Mesothelial cell of epicardium (in vitro differentiated cells): ENCODE data around the gene MRPS12. TPM values are rescaled to one million over a fixed set of nuclear protein-coding genes. Genes with fewer than 3 reads are reported as not detected.

Source experiments
- DNase-seq, 2 experiments: peaks; one replicate each; pipeline ENCODE4 v3.0.0; 2021; ENCODE audit warnings: low spot score in 2 of 2; ENCODE audit not compliant: unreplicated experiment in 2 of 2
- H3K27ac Mint-ChIP-seq: 2 replicates; pipeline ENCODE4 v1.8.0; 2021; ENCODE audit warnings: mixed read lengths
- H3K27me3 Mint-ChIP-seq: 2 replicates; pipeline ENCODE4 v1.8.0; 2021; ENCODE audit warnings: low read depth, mixed read lengths
- H3K36me3 Mint-ChIP-seq: 2 replicates; pipeline ENCODE4 v1.8.0; 2021; ENCODE audit warnings: mixed read lengths
- H3K4me1 Mint-ChIP-seq: 2 replicates; pipeline ENCODE4 v1.8.0; 2021; ENCODE audit warnings: mixed read lengths
- H3K4me3 Mint-ChIP-seq: 2 replicates; pipeline ENCODE4 v1.8.0; 2021; ENCODE audit warnings: mild to moderate bottlenecking, moderate library complexity, mixed read lengths
- H3K9me3 Mint-ChIP-seq: 2 replicates; pipeline ENCODE4 v1.8.0; 2021; ENCODE audit warnings: mixed read lengths
- CTCF ChIP-seq: fragments of 200-600 bp; sonication (generic); IDR thresholded peaks from one replicate; pipeline ENCODE4 v1.5.0; 2021; ENCODE audit warnings: antibody characterized with exemption; ENCODE audit not compliant: unreplicated experiment
- total RNA-seq: library from RNA; stranded (reverse); gene quantifications from 3 replicates; pipeline ENCODE4 v1.2.1, GENCODE V29; 2021

MRPS12 gene
- total RNA-seq, 1 donor from 2014 or later = 24.3 TPM

- H3K9me3 Mint-ChIP-seq = peaks cover 5% of the 10 kb centered on the region
- DNase-seq = no peak
- H3K27me3 Mint-ChIP-seq = no peaks in the 10 kb centered on the region
- H3K4me1 Mint-ChIP-seq = peaks cover 27% of the 10 kb centered on the region
- H3K4me3 Mint-ChIP-seq = no peak overlapping the region
- peaks cover 5% of the 10 kb centered on the region for H3K36me3 Mint-ChIP-seq
- TF ChIP-seq CTCF = no peak
- peak overlapping the region; percentile 47 for H3K27ac Mint-ChIP-seq
Observed at GRCh38 chr19:38977445-38978325, 46.9 kb downstream of the MRPS12 start.

DNA sequence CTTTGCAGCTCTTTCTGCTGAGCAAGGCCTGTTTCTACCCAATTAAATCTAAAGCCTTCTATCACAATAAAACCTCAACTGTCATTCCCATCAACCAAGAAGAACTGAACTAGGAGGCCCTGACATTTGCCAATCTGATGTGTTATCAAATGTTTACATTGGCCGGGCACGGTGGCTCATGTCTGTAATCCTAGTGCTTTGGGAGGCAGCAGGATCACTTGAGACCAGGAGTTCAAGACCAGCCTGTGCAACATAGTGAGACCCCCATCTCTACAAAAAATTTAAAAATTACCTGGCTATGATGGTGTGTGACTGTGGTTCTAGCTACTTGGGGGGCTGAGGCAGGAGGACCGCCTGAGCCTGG lies 47.6 kb downstream of the MRPS12 start:
- peaks cover 5% of the 10 kb centered on the region for H3K9me3 Mint-ChIP-seq
- H3K27me3 Mint-ChIP-seq = no peaks in the 10 kb centered on the region
- H3K27ac Mint-ChIP-seq = peak overlapping the region; percentile 47
- peaks cover 4% of the 10 kb centered on the region for H3K36me3 Mint-ChIP-seq
- H3K4me3 Mint-ChIP-seq = no peak overlapping the region
- H3K4me1 Mint-ChIP-seq = peaks cover 27% of the 10 kb centered on the region
- no peak for TF ChIP-seq CTCF
- DNase-seq = no peak

DNA sequence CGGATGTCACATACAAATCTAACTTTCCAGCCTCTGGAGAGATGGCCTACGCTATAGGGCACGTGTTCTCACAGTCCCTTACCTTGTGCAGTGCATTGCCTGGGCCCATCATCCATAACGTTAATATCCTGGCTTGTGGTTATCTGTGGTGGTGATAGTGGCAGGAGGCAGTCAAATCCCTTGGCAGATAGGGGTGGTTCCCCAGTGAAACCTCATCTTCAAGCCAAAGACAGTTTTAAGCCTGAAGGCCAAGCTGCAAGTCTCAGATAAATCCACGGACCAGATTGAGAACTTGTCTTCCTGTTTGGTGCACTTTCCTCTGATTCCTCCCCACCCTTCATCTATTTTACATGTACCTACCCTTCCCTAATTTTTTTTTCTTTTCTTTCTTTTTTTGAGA lies 49.1 kb downstream of the MRPS12 start:
- H3K36me3 Mint-ChIP-seq = peaks cover 3% of the 10 kb centered on the region
- DNase-seq = no peak
- no peaks in the 10 kb centered on the region for H3K27me3 Mint-ChIP-seq
- TF ChIP-seq CTCF = no peak
- H3K27ac Mint-ChIP-seq = no peak overlapping the region
- H3K4me3 Mint-ChIP-seq = no peak overlapping the region
- peaks cover 22% of the 10 kb centered on the region for H3K4me1 Mint-ChIP-seq
- H3K9me3 Mint-ChIP-seq = peaks cover 5% of the 10 kb centered on the region

- H3K27me3 Mint-ChIP-seq = no peaks in the 10 kb centered on the region
- no peak for TF ChIP-seq CTCF
- no peak for DNase-seq
- peaks cover 18% of the 10 kb centered on the region for H3K4me1 Mint-ChIP-seq
- peaks cover 3% of the 10 kb centered on the region for H3K36me3 Mint-ChIP-seq
- no peak overlapping the region for H3K27ac Mint-ChIP-seq
- peaks cover 5% of the 10 kb centered on the region for H3K9me3 Mint-ChIP-seq
- no peak overlapping the region for H3K4me3 Mint-ChIP-seq
Observed at GRCh38 chr19:38980583-38981374, 50.0 kb downstream of the MRPS12 start.

Other genes with a start within 250 kb of the MRPS12 start
- 6.1 to 6.8 TPM (median 6.7 TPM) in 3 replicates for gene CAPN12, start 186.5 kb upstream of the MRPS12 start, total RNA-seq
- gene LGALS7, start 157.4 kb upstream of the MRPS12 start, total RNA-seq = not detected in 3 replicates
- 1.2 TPM in 1 of 3 replicates, not detected in the others for gene LGALS7B, start 141.7 kb upstream of the MRPS12 start, total RNA-seq
- gene LGALS4, start 118.0 kb upstream of the MRPS12 start, total RNA-seq = 1.4 to 3.0 TPM (median 1.6 TPM) in 3 replicates
- gene ECH1, start 99.2 kb upstream of the MRPS12 start, total RNA-seq = 79.5 to 91.4 TPM (median 85.9 TPM) in 3 replicates
- 423 to 443 TPM (median 425 TPM) in 3 replicates for gene HNRNPL, start 81.0 kb upstream of the MRPS12 start, total RNA-seq
- 2.1 to 3.3 TPM (median 2.3 TPM) in 3 replicates for gene RINL, start 52.7 kb upstream of the MRPS12 start, total RNA-seq
- 45.2 to 46.5 TPM (median 45.7 TPM) in 3 replicates for gene SIRT2, start 31.3 kb upstream of the MRPS12 start, total RNA-seq
- gene NFKBIB, start 31.0 kb upstream of the MRPS12 start, total RNA-seq = 13.4 to 13.9 TPM (median 13.5 TPM) in 3 replicates
- 1.8 to 2.2 TPM (median 2.0 TPM) in 3 replicates for gene CCER2, start 18.8 kb upstream of the MRPS12 start, total RNA-seq
- 59.0 to 70.7 TPM (median 61.3 TPM) in 3 replicates for gene SARS2, start 181 bp upstream of the MRPS12 start, total RNA-seq
- gene FBXO17, start 44.8 kb downstream of the MRPS12 start, total RNA-seq = 72.7 to 77.3 TPM (median 72.8 TPM) in 3 replicates
- 9.5 to 10.2 TPM (median 9.6 TPM) in 3 replicates for gene FBXO27, start 101.6 kb downstream of the MRPS12 start, total RNA-seq
- not detected in 3 replicates for gene ACP7, start 153.4 kb downstream of the MRPS12 start, total RNA-seq
- 101 to 103 TPM (median 102 TPM) in 3 replicates for gene PAK4, start 194.8 kb downstream of the MRPS12 start, total RNA-seq